HG03039 (cell line): ENCODE data around the gene HSD17B8.

ENCODE experiments used
- ATAC-seq: cut with Tn5 transposase; IDR thresholded peaks from one replicate; pipeline ENCODE4 v1.9.1; 2021; ENCODE audit warnings: mild to moderate bottlenecking, moderate library complexity; ENCODE audit not compliant: unreplicated experiment

Gene HSD17B8

GRCh38 chr6:33191383-33192104 is 12.9 kb upstream of the HSD17B8 start:
- no peak for ATAC-seq

GRCh38 chr6:33192105-33192646 is 12.3 kb upstream of the HSD17B8 start, which contains the start of gene COL11A2:
COL11A2 (minus strand) TSS chr6:33192467; CDS start chr6:33192240, 227 bp downstream.
- ATAC-seq = no peak

- no peak for ATAC-seq
These were observed 11.5 kb upstream of the HSD17B8 start for GRCh38 chr6:33192671-33193602.

DNA sequence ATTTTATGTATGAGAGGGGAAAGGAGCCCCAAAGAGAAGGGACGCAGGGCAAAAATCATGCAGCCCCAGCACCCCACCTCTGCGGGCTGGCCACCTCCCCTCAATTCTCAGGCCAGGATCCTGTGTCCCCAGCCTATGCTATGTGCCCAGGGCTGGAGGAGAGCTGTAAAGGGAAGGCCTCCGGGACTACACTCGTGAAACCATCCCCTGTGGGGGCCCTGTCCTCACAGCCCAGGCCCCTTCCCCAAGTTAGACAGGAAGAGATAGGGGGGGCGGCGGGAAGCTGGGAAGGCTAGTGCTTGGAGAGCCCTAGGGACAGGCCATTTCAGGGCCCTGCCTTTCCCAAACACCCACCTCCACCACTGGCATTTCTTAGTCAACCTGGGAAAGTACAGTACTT is 10.8 kb upstream of the HSD17B8 start:
- ATAC-seq = no peak

- no peak for ATAC-seq
These were observed 9.9 kb upstream of the HSD17B8 start for GRCh38 chr6:33194431-33194979.

- ATAC-seq = no peak
These were observed 8.9 kb upstream of the HSD17B8 start for GRCh38 chr6:33195304-33196165.

DNA sequence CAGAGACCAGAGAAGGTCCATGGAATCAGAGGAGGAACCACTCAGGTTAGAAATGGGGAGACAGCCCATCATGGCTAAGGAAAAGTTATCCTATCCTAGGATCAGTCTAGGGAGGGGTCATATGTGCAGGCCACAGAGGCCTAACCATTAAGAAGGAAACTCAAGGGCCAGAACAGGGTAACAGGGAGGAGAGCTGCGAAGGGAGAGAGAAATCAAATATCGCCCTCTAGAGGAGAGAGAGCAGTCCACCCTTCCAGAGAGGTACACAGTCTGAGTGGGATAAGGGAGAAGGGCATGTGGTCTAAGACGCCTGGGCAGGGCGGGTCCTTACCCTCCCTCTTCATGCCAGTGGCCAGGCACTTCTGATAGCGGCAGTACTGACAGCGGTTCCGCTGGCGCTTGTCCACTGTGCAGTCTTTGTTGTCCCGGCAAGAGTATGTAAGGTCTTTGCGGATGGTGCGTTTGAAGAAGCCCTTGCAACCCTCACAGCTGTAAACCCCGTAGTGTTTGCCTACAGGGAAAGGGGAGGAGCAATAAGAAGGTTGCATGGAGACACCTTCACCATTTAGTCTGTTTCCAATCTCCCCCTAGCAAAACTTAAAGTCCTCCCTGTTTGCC is 6.9 kb upstream of the HSD17B8 start:
- no peak for ATAC-seq

- no peak for ATAC-seq
These were observed 6.1 kb upstream of the HSD17B8 start for GRCh38 chr6:33198159-33198852.

DNA sequence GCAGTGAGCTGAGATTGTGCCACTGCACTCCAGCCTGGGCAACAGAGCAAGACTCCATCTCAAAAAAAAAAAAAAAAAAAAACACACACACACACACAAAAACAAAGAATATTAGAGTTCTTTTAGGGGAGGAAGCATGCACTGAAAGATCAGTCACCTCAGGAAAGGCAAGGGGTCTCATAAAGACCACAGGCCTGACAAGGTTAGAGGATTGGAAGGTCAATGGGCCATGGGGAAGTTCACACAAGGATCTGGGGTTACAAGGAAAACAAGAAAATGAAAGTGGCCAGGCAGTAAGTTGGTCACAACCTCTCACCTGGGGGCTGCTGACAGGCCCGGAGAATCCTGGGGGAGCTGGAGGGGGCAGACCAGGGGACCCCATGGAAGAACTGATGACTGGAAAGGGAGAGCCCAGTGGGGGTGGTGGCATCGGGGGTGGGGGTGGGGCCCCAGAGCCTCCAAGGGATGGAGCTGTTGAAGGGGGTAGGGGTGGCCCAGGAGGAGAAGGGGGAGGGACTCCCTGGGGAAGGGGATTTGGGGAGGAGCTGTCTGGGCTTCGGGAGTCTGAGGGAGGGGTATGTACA is 5.5 kb upstream of the HSD17B8 start:
- ATAC-seq = no peak

DNA sequence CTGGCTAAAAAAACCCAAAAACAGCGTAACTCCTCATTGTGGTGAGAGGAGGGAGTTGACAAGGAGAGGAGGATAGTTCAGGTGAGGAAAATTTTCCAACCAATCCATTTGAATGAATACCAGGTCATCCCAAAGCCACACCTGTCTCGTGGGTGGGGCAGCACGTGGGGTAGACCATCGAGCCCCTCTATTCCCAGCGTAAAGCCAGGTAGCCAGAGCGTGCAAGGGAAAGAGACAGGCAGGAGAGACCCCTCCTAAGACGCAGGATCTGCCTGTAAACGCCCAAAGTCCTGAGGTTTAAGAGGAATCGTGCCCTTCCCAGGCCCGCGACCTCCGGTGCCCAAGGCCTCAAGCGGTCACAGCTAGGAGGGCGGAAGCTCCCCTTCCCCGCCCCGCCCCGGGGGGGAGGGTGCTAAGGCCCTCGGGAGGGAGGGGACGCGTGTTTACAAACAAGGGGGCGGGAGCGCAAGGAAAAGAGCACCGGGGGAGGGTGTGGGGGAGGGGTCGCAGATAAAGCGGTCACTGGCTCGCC is 4.7 kb upstream of the HSD17B8 start:
- peak; percentile 9 for ATAC-seq

DNA sequence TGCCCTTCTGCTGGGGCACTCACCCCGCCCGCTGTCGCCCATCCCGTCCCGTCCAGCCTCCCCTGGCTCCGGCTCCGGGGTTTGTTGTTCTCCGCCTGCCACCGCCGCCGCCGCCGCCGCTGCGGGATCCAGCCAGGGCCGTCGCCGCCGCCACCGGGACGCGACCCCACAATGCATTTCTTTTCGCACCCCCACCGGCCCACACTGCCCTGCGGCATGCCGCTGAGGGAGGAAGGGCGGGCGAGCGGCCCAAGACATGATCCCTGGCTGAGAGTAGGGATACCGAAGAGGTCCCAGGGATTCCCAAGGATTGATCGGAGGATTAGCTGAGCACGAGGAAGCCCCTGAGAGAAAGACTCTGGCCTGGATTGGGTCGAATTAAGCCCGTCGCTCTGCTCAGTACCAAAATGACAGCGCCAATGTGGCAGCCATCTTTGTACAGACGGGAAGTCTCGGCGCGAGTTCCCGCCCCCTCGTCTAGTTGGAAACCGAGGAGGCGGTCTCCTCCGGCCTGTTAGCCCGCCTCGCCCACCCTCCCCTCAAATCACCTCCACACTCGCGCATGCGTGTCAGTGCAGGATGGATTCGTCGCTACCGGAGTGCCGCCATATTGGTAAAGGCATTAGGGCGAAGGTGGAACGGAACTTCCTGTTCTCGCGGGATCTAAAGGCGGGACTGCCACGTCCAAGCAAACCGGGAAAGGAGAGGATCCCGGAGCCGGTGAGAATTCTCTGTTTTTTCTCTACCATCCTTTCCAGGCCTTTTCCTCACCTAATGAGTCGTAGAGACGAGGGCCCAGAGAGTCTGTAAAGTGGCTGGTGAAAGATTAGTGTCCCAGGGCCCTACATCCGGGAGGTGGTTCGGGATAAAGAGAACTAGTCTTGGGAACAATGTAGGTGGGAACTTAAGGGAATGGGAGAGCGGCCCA is 4.0 kb upstream of the HSD17B8 start, which contains the start of the genes RXRB and SLC39A7:
Gene RXRB, minus strand, starts transcription at position 447 of the 928 bp plus-strand sequence. Its CDS starts 189 bp downstream, at position 258.
Gene SLC39A7, plus strand, starts transcription at position 649 of the 928 bp plus-strand sequence. CDS start 379 bp downstream, outside the sequence.
- peak; percentile 44 for ATAC-seq

DNA sequence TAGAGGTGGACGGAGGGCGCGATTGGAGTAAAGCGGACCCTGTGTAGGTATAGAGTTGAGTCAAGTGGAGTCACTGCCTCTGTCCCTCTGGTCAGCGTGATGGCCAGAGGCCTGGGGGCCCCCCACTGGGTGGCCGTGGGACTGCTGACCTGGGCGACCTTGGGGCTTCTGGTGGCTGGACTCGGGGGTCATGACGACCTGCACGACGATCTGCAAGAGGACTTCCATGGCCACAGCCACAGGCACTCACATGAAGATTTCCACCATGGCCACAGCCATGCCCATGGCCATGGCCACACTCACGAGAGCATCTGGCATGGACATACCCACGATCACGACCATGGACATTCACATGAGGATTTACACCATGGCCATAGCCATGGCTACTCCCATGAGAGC is 3.3 kb upstream of the HSD17B8 start:
- no peak for ATAC-seq

DNA sequence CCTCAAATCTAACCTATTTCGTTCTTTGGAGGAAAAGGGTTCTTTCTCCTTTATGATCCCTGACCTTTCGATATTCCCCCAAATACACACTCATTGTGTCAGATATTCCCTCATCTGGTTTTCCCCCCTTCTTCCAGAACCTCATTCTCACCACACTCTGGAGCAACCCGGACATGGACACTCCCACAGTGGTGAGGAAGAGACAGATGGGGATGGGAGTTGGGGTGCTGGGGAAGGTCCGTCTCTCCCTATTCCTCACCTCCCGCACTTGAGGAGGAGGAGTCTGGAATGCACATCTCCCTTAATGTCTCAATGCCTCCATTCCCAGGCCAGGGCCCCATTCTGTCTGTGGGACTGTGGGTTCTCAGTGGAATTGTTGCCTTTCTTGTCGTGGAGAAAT is 2.5 kb upstream of the HSD17B8 start:
- ATAC-seq = no peak

DNA sequence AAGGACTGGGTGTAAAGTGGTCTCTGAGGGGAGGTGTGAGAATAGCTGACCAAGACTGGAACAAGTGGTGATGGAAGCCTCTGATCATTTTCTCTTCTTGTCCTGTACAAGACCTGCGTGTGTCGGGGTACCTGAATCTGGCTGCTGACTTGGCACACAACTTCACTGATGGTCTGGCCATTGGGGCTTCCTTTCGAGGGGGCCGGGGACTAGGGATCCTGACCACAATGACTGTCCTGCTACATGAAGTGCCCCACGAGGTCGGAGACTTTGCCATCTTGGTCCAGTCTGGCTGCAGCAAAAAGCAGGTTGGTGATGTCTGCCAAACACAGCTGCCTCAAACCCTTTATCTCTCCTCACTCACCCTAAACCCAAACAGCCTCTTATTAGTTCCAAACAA is 1.7 kb upstream of the HSD17B8 start:
- ATAC-seq = no peak

DNA sequence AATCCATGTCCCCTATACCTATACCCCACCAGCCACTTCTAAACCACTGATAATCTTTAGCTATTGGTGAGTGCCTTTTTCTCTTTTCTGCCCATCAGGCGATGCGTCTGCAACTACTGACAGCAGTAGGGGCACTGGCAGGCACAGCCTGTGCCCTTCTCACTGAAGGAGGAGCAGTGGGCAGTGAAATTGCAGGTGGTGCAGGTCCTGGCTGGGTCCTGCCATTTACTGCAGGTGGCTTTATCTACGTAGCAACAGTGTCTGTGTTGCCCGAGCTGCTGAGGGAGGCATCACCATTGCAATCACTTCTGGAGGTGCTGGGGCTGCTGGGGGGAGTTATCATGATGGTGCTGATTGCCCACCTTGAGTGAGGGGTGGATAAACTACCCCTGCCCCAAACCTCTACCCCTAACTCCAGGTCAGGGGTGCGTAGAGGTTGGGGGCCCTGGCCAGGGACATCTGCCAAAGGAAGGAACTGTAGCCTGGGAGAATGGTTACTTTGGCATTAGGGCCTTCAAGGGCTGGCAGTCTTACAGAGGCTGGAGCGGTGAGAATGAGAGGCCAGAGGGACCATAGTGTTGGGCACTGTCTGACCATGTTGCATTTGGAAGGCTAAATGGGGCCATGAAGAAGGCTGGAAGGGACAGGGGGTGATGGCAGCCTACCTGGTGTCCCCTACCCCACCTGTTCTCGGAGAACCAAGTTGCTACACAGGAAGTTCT is 851 bp upstream of the HSD17B8 start:
- no peak for ATAC-seq

- no peak for ATAC-seq
These were observed 365 bp upstream of the HSD17B8 start for GRCh38 chr6:33204165-33204414.
